HepG2 (cell line): ENCODE results near the gene CCR2. TPM values are rescaled to one million over a fixed set of nuclear protein-coding genes. Genes with fewer than 3 reads are reported as not detected.

ENCODE experiments used
- ATAC-seq: fragments of 200-7000 bp; cut with Tn5 transposase; 3 replicates; pipeline ENCODE4 v1.9.1; 2020; ENCODE audit warnings: mild to moderate bottlenecking, moderate library complexity
- BruUV-seq: library from RNA; stranded (reverse); fragments of 400-500 nt; replicated peaks from 2 replicates; lab custom pipeline; 2021; lab: Mats Ljungman, UMichigan
- CTCF ChIA-PET: fragments of 300-600 bp; formaldehyde crosslinking; extraction: SDS; loops from one replicate; lab custom pipeline; 2021; ENCODE audit warnings: low total read pairs, inconsistent platforms, low intra/inter-chr PET ratio; lab: Yijun Ruan, JAX
- POLR2A ChIA-PET: fragments of 350-600 bp; sonication (Branson Sonifier 250); formaldehyde crosslinking; loops from one replicate; lab custom pipeline; 2020; ENCODE audit warnings: antibody characterized with exemption, inconsistent platforms; lab: Yijun Ruan, JAX
- DNase-seq: peaks from one replicate; pipeline ENCODE4 v3.0.0-alpha.2; 2015; ENCODE audit warnings: low spot score
- FAIRE-seq: peaks from 3 replicates; lab custom pipeline; 2011; peaks lifted over from hg19 to GRCh38; lab: Jason Lieb, UNC
- H2AFZ ChIP-seq: one replicate; pipeline ENCODE4 v1.6.1; 2011; ENCODE audit warnings: low read length, inconsistent platforms
- H3K27ac ChIP-seq: fragments of 300-600 bp; 3 replicates; pipeline ENCODE4 v1.8.0; 2011; ENCODE audit warnings: mixed run types, mild to moderate bottlenecking, mixed read lengths, low read length, inconsistent platforms; ENCODE audit not compliant: insufficient read depth; ENCODE audit errors: extremely low read length
- H3K27me3 ChIP-seq, 2 experiments: fragments of 200-600 bp in 1 of 2; 2 replicates in 1 of 2; 3 replicates in 1 of 2; pipeline versions ENCODE4 v1.6.0 to v1.8.0; 2011; ENCODE audit warnings: low read length in 2 of 2, mild to moderate bottlenecking in 2 of 2, moderate library complexity in 2 of 2, inconsistent platforms in 1 of 2; ENCODE audit not compliant: insufficient read depth in 2 of 2, control insufficient read depth in 1 of 2
- H3K36me3 ChIP-seq, 2 experiments: fragments of 200-600 bp in 1 of 2; replicated peaks in 1 of 2; 2 replicates in 1 of 2; 3 replicates in 1 of 2; pipeline versions ENCODE4 v1.5.1 to v1.8.0; 2011; ENCODE audit warnings: low read length in 2 of 2, inconsistent platforms in 1 of 2; ENCODE audit not compliant: insufficient read depth in 2 of 2, control insufficient read depth in 1 of 2
- H3K4me1 ChIP-seq: 2 replicates; pipeline ENCODE4 v1.5.1; 2012; ENCODE audit warnings: low read length, inconsistent platforms; ENCODE audit not compliant: insufficient read depth
- H3K4me2 ChIP-seq: 2 replicates; pipeline ENCODE4 v1.6.0; 2011; ENCODE audit warnings: low read depth, low read length, inconsistent platforms
- H3K4me3 ChIP-seq, 3 experiments: fragments of 200-600 bp in 1 of 3; sonication (generic), shearing (Covaris generic) in 1 of 3; replicated peaks in 1 of 3; 2 replicates each; pipeline ENCODE4 v1.5.1; 2011 to 2016; ENCODE audit warnings: low read length in 3 of 3, inconsistent platforms in 2 of 3, low read depth in 2 of 3, mild to moderate bottlenecking in 2 of 3, control low read depth in 1 of 3, mixed read lengths in 1 of 3; ENCODE audit not compliant: insufficient read depth in 1 of 3
- H3K79me2 ChIP-seq: one replicate; pipeline ENCODE4 v1.6.1; 2011; ENCODE audit warnings: low read length, inconsistent platforms; ENCODE audit not compliant: insufficient read depth
- H3K9ac ChIP-seq: 2 replicates; pipeline ENCODE4 v1.6.0; 2011; ENCODE audit warnings: mild to moderate bottlenecking, low read depth, low read length, inconsistent platforms; ENCODE audit not compliant: insufficient read depth
- H3K9me3 ChIP-seq: 2 replicates; pipeline ENCODE4 v1.5.1; 2012; ENCODE audit warnings: mild to moderate bottlenecking, low read length
- H4K20me1 ChIP-seq: 2 replicates; pipeline ENCODE4 v1.6.0; 2011; ENCODE audit warnings: inconsistent platforms, mild to moderate bottlenecking, low read length, moderate library complexity; ENCODE audit not compliant: insufficient read depth
- KMT2A ChIP-seq: sonication (generic); formaldehyde crosslinking; IDR thresholded peaks from 2 replicates; pipeline ENCODE4 v1.4.0; 2020; ENCODE audit warnings: missing genetic modification reagents
- MED8 ChIP-seq: sonication (generic); formaldehyde crosslinking; IDR thresholded peaks from 2 replicates; pipeline ENCODE4 v1.8.1; 2023; ENCODE audit warnings: mild to moderate bottlenecking, missing genetic modification reagents; ENCODE audit not compliant: insufficient replicate concordance
- MIER3 ChIP-seq: IDR thresholded peaks from 2 replicates; pipeline ENCODE4 v1.6.1; 2016; ENCODE audit warnings: missing compliant biosample characterization, borderline replicate concordance
- MLLT10 ChIP-seq: sonication (generic); formaldehyde crosslinking; IDR thresholded peaks from 2 replicates; pipeline ENCODE4 v1.4.0; 2020; ENCODE audit warnings: missing genetic modification reagents
- MNT ChIP-seq: fragments of 450-650 bp; IDR thresholded peaks from 2 replicates; pipeline ENCODE4 v1.6.1; 2016
- NAIF1 ChIP-seq: sonication (generic); formaldehyde crosslinking; IDR thresholded peaks from 2 replicates; pipeline ENCODE4 v1.5.0; 2020; ENCODE audit warnings: mild to moderate bottlenecking, missing genetic modification reagents, borderline replicate concordance
- POGZ ChIP-seq: sonication (generic); formaldehyde crosslinking; IDR thresholded peaks from 2 replicates; pipeline ENCODE4 v1.4.0; 2020; ENCODE audit warnings: mild to moderate bottlenecking, missing genetic modification reagents
- SNAPC5 ChIP-seq: sonication (generic); formaldehyde crosslinking; IDR thresholded peaks from 2 replicates; pipeline ENCODE4 v1.8.1; 2023; ENCODE audit warnings: mild to moderate bottlenecking, missing genetic modification reagents, borderline replicate concordance
- STAT6 ChIP-seq: sonication (generic); formaldehyde crosslinking; IDR thresholded peaks from 2 replicates; pipeline ENCODE4 v1.4.0; 2020; ENCODE audit warnings: missing genetic modification reagents, mild to moderate bottlenecking, borderline replicate concordance
- ZNF260 ChIP-seq: sonication (generic); formaldehyde crosslinking; IDR thresholded peaks from 2 replicates; pipeline ENCODE4 v1.4.0; 2020; ENCODE audit warnings: missing genetic modification reagents, low read depth, mild to moderate bottlenecking, borderline replicate concordance
- ZNF414 ChIP-seq: sonication (generic); formaldehyde crosslinking; IDR thresholded peaks from 2 replicates; pipeline ENCODE4 v1.5.0; 2020; ENCODE audit warnings: missing genetic modification reagents
- ZNF468 ChIP-seq: sonication (generic); formaldehyde crosslinking; IDR thresholded peaks from 2 replicates; pipeline ENCODE4 v1.8.0; 2022; ENCODE audit warnings: mild to moderate bottlenecking, moderate library complexity, missing genetic modification reagents
- ZNF629 ChIP-seq: sonication (generic); formaldehyde crosslinking; conservative IDR thresholded peaks from 2 replicates; pipeline ENCODE4 v1.5.0; 2020; ENCODE audit warnings: missing genetic modification reagents
- WGBS: methylation state at CpG from one replicate; pipeline ENCODE4 v1.1.6; 2017; ENCODE audit warnings: low lambda C conversion rate; 5-methylcytosine and 5-hydroxymethylcytosine counted together
- in situ Hi-C: cut with HindIII; loops from 2 replicates; pipeline ENCODE4 v1.10.0; 2017; ENCODE audit warnings: low pct_unique_long_range_greater_than_20kb; ENCODE audit not compliant: extremely low pct_ligation_motif_present
- intact Hi-C: fragments of 100-400 bp; cut with micrococcal nuclease; formaldehyde crosslinking; loops from one replicate; pipeline ENCODE4 v1.10.0; 2022; ENCODE audit not compliant: unreplicated experiment
- polyA plus RNA-seq, 8 experiments: library from polyadenylated mRNA; depleted of rRNA in 3 of 8; stranded (reverse) in 7 of 8; unstranded in 1 of 8; fragments of >200 nt; fragmentation: Illumina TruSeq in 4 of 8; extraction: Trizol in 4 of 8; gene quantifications; 2 replicates each; pipeline versions ENCODE4 v1.2.1 to v1.2.3, GENCODE V29; 2011 to 2016; ENCODE audit warnings: low read depth in 4 of 8, missing spikeins in 1 of 8, mixed read lengths in 1 of 8; ENCODE audit not compliant: insufficient read depth in 1 of 8
- total RNA-seq, 5 experiments: library from RNA; depleted of rRNA; stranded (reverse); fragments of >200 nt; fragmentation: Illumina TruSeq; extraction: Trizol; gene quantifications; 2 replicates each; pipeline ENCODE4 v1.2.3, GENCODE V29; 2016; ENCODE audit warnings: low read depth in 1 of 5

The CCR2 gene
- total and polyA plus RNA-seq, 2 of the 13 experiments (the other 11 are each of a cell fraction or from before 2014, with no cell fraction given): not detected

- no TSS peak for BruUV-seq
- H3K27ac ChIP-seq: no peak overlapping the region
- WGBS: 8% methylated on average over 1 of the region's 1 CpG
Observed at GRCh38 chr3:46312991-46313390, 40.9 kb upstream of the CCR2 start.

DNA sequence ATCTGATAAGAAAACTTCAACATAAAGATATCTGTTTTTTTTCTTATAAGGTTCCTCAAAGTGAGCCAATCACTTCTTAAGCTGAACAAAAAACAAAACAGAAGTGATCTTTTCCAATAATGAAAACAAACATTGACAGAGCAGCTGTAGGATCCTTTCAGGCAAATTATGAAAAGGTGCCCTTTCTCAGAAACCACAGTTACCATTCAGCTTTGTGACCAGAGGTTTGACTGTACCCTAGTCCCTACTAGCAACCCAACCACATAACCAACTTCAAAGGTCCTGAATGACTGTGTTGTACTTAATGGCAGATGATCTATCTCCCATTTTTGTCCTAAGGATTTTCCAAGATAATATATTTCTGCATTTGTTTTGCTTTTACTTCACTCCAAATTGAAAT, 39.4 kb upstream of the CCR2 start:
- ATAC-seq (no peak), FAIRE-seq (no peak), DNase-seq (no peak)
- in situ Hi-C loops: no loop called here
- Histone ChIP-seq H3K9me3 (no peaks in the 10 kb centered on the region), H3K36me3 (no peaks in the 10 kb centered on the region), H4K20me1 (no peaks in the 10 kb centered on the region), H3K27me3 (no peaks in the 10 kb centered on the region), H3K4me2 (no peak overlapping the region), H2AFZ (no peak overlapping the region), H3K9ac (no peak overlapping the region), H3K79me2 (no peaks in the 10 kb centered on the region), H3K4me1 (no peaks in the 10 kb centered on the region), H3K27ac (no peak overlapping the region), H3K4me3 (no peak overlapping the region)
- ChIA-PET POLR2A (no interaction called here), CTCF (no interaction called here)
- intact Hi-C loops: no loop called here
- no TSS peak for BruUV-seq
- TF ChIP-seq MED8 (no peak), ZNF468 (CRISPR knock-in tag) (no peak), MNT (no peak), NAIF1 (CRISPR knock-in tag) (no peak), ZNF414 (CRISPR knock-in tag) (no peak), STAT6 (CRISPR knock-in tag) (no peak), POGZ (no peak), KMT2A (CRISPR knock-in tag) (no peak)

More at GRCh38 chr3:46312991-46313390, 40.9 kb upstream of the CCR2 start:
- H3K9ac ChIP-seq: no peak overlapping the region
- intact Hi-C loops (no loop called here), in situ Hi-C loops (no loop called here)
- H3K9me3 ChIP-seq: no peaks in the 10 kb centered on the region
- H2AFZ ChIP-seq: no peak overlapping the region
- ChIA-PET CTCF (no interaction called here), POLR2A (no interaction called here)
- no peak overlapping the region for H3K4me3 ChIP-seq
- FAIRE-seq (no peak), DNase-seq (no peak), ATAC-seq (no peak)
- no peak for TF ChIP-seq MLLT10 (CRISPR knock-in tag)
- no peak for TF ChIP-seq MIER3 (CRISPR knock-in tag)
- no peak for TF ChIP-seq SNAPC5
- no peak for TF ChIP-seq ZNF468 (CRISPR knock-in tag)
- no peak for TF ChIP-seq ZNF260 (CRISPR knock-in tag)
- TF ChIP-seq ZNF629: no peak
- no peaks in the 10 kb centered on the region for H3K27me3 ChIP-seq
- H3K4me1 ChIP-seq: no peaks in the 10 kb centered on the region
- H3K4me2 ChIP-seq: no peak overlapping the region
- H3K36me3 ChIP-seq: no peaks in the 10 kb centered on the region
- no peaks in the 10 kb centered on the region for H4K20me1 ChIP-seq
- no peaks in the 10 kb centered on the region for H3K79me2 ChIP-seq
